H9 (cell line): ENCODE data around the gene SBK3. TPM values are rescaled to one million over a fixed set of nuclear protein-coding genes. Genes with fewer than 3 reads are reported as not detected.
A peak's percentile ranks its signal among the peaks of the same experiment; 100 is the strongest.

Source experiments
- DNase-seq: peaks from one replicate; pipeline ENCODE4 v3.0.0-alpha.2; 2017
- H2AFZ ChIP-seq: one replicate; pipeline ENCODE4 v1.6.1; 2013; ENCODE audit warnings: mild to moderate bottlenecking, low read length, control low read depth, moderate library complexity
- H2AK5ac ChIP-seq: 2 replicates; pipeline ENCODE4 v1.6.1; 2013; ENCODE audit warnings: low read length, control low read depth, mixed read lengths; ENCODE audit not compliant: insufficient read length
- H2BK120ac ChIP-seq: one replicate; pipeline ENCODE4 v1.6.1; 2013; ENCODE audit warnings: low read depth, mild to moderate bottlenecking, low read length, control low read depth, inconsistent platforms; ENCODE audit not compliant: poor library complexity, severe bottlenecking
- H2BK12ac ChIP-seq: 2 replicates; pipeline ENCODE4 v1.6.1; 2013; ENCODE audit warnings: low read length, control low read depth, mixed read lengths, low read depth; ENCODE audit not compliant: insufficient read length
- H2BK15ac ChIP-seq: 2 replicates; pipeline ENCODE4 v1.6.1; 2013; ENCODE audit warnings: low read depth, low read length, control low read depth
- H2BK20ac ChIP-seq: one replicate; pipeline ENCODE4 v1.6.1; 2013; ENCODE audit warnings: low read depth, mild to moderate bottlenecking, low read length, control low read depth, inconsistent platforms; ENCODE audit not compliant: poor library complexity, severe bottlenecking
- H2BK5ac ChIP-seq: 2 replicates; pipeline ENCODE4 v1.6.1; 2013; ENCODE audit warnings: low read length, control low read depth, mixed read lengths; ENCODE audit not compliant: insufficient read length
- H3K14ac ChIP-seq: 2 replicates; pipeline ENCODE4 v1.6.1; 2013; ENCODE audit warnings: low read length, control low read depth; ENCODE audit not compliant: insufficient read depth
- H3K18ac ChIP-seq: 2 replicates; pipeline ENCODE4 v1.6.1; 2013; ENCODE audit warnings: low read depth, mild to moderate bottlenecking, mixed read lengths, low read length, control low read depth; ENCODE audit not compliant: insufficient read length
- H3K23ac ChIP-seq: 2 replicates; pipeline ENCODE4 v1.6.1; 2013; ENCODE audit warnings: low read length, control low read depth, mixed read lengths, low read depth; ENCODE audit not compliant: insufficient read length
- H3K23me2 ChIP-seq: 2 replicates; pipeline ENCODE4 v1.6.1; 2013; ENCODE audit warnings: low read depth, mild to moderate bottlenecking, mixed read lengths, low read length, control low read depth; ENCODE audit not compliant: insufficient read length, poor library complexity, severe bottlenecking
- H3K27ac ChIP-seq: 2 replicates; pipeline ENCODE4 v1.5.1; 2013; ENCODE audit warnings: low read length, control low read depth, mixed read lengths, low read depth; ENCODE audit not compliant: insufficient read length
- H3K27me3 ChIP-seq: 2 replicates; pipeline ENCODE4 v1.6.1; 2013; ENCODE audit warnings: low read length, control low read depth, inconsistent platforms; ENCODE audit not compliant: insufficient read depth
- H3K4ac ChIP-seq: 2 replicates; pipeline ENCODE4 v1.6.1; 2013; ENCODE audit warnings: low read depth, mild to moderate bottlenecking, control low read depth, inconsistent platforms, low read length, moderate library complexity
- H3K4me1 ChIP-seq: 2 replicates; pipeline ENCODE4 v1.6.1; 2013; ENCODE audit warnings: low read length, control low read depth, inconsistent platforms; ENCODE audit not compliant: insufficient read depth
- H3K4me2 ChIP-seq: 2 replicates; pipeline ENCODE4 v1.6.1; 2013; ENCODE audit warnings: low read length, control low read depth, mixed read lengths; ENCODE audit not compliant: insufficient read length, insufficient read depth
- H3K56ac ChIP-seq: 2 replicates; pipeline ENCODE4 v1.6.1; 2013; ENCODE audit warnings: low read depth, mild to moderate bottlenecking, mixed read lengths, low read length, control low read depth; ENCODE audit not compliant: insufficient read length
- H3K79me1 ChIP-seq: 2 replicates; pipeline ENCODE4 v1.6.1; 2013; ENCODE audit warnings: low read depth, mild to moderate bottlenecking, moderate library complexity, low read length, control low read depth, inconsistent platforms; ENCODE audit not compliant: insufficient read depth, poor library complexity, severe bottlenecking
- H3K79me2 ChIP-seq: 2 replicates; pipeline ENCODE4 v1.6.1; 2013; ENCODE audit warnings: low read length, control low read depth, inconsistent platforms; ENCODE audit not compliant: insufficient read depth
- H3K9ac ChIP-seq: 2 replicates; pipeline ENCODE4 v1.6.1; 2013; ENCODE audit warnings: low read length, control low read depth, mixed read lengths; ENCODE audit not compliant: insufficient read length; ENCODE audit errors: extremely low read depth
- H3K9me3 ChIP-seq: one replicate; pipeline ENCODE4 v1.6.1; 2013; ENCODE audit warnings: low read depth, low read length, inconsistent platforms; ENCODE audit not compliant: control insufficient read depth
- H3T11ph ChIP-seq: one replicate; pipeline ENCODE4 v1.6.1; 2013; ENCODE audit warnings: mild to moderate bottlenecking, low read length, control low read depth, inconsistent platforms
- H4K20me1 ChIP-seq: one replicate; pipeline ENCODE4 v1.6.1; 2013; ENCODE audit not compliant: control insufficient read depth, insufficient read length, insufficient read depth
- H4K5ac ChIP-seq: 2 replicates; pipeline ENCODE4 v1.6.1; 2013; ENCODE audit warnings: low read depth, mild to moderate bottlenecking, mixed read lengths, low read length, control low read depth; ENCODE audit not compliant: insufficient read length
- H4K8ac ChIP-seq: replicated peaks from 2 replicates; pipeline ENCODE4 v1.6.1; 2013; ENCODE audit warnings: low read length, control low read depth, mixed read lengths, low read depth; ENCODE audit not compliant: insufficient read length
- H4K91ac ChIP-seq: 2 replicates; pipeline ENCODE4 v1.6.1; 2013; ENCODE audit warnings: low read depth, mild to moderate bottlenecking, moderate library complexity, mixed read lengths, low read length, control low read depth; ENCODE audit not compliant: insufficient read length
- H3K27ac Mint-ChIP-seq, 3 experiments: 2 replicates in 2 of 3; 3 replicates in 1 of 3; pipeline ENCODE4 v1.8.0; 2020 to 2021; ENCODE audit warnings: mixed read lengths in 3 of 3, mild to moderate bottlenecking in 1 of 3, moderate library complexity in 1 of 3
- H3K27me3 Mint-ChIP-seq: 2 replicates; pipeline ENCODE4 v1.8.0; 2021; ENCODE audit warnings: low read depth, mild to moderate bottlenecking, moderate library complexity, mixed read lengths
- H3K36me3 Mint-ChIP-seq, 3 experiments: 2 replicates in 2 of 3; 3 replicates in 1 of 3; pipeline ENCODE4 v1.8.0; 2020 to 2021; ENCODE audit warnings: low read depth in 3 of 3, mixed read lengths in 3 of 3; ENCODE audit not compliant: insufficient read depth in 1 of 3
- H3K4me1 Mint-ChIP-seq, 2 experiments: 2 replicates each; pipeline ENCODE4 v1.8.0; 2020; ENCODE audit warnings: mixed read lengths in 2 of 2
- H3K4me3 Mint-ChIP-seq, 2 experiments: 2 replicates in 1 of 2; 3 replicates in 1 of 2; pipeline ENCODE4 v1.8.0; 2020 to 2021; ENCODE audit warnings: mild to moderate bottlenecking in 2 of 2, mixed read lengths in 2 of 2, moderate library complexity in 1 of 2
- H3K9me3 Mint-ChIP-seq, 2 experiments: 2 replicates in 1 of 2; 3 replicates in 1 of 2; pipeline ENCODE4 v1.8.0; 2020; ENCODE audit warnings: mild to moderate bottlenecking in 2 of 2, mixed read lengths in 2 of 2, moderate library complexity in 1 of 2
- WGBS: extraction: QIAGEN DNeasy Blood & Tissue Kit; methylation state at CpG from one replicate; pipeline ENCODE4 v1.1.7; 2013; ENCODE audit warnings: missing lambda C conversion rate, low lambda C conversion rate, mixed read lengths; ENCODE audit not compliant: insufficient read length; ENCODE audit errors: extremely low coverage; 5-methylcytosine and 5-hydroxymethylcytosine counted together
- total RNA-seq: library from RNA; stranded (reverse); gene quantifications from 2 replicates; pipeline ENCODE4 v1.2.1, GENCODE V29; 2021
- TF ChIP-seq, protein P1 (sequence below): fragments of 200-600 bp; sonication (generic); conservative IDR thresholded peaks from 3 replicates; pipeline ENCODE4 v1.8.0; 2021; ENCODE audit warnings: antibody characterized with exemption, mild to moderate bottlenecking

SBK3 gene
- total RNA-seq, 1 experiment from 2014 or later: 0.70 TPM

DNA sequence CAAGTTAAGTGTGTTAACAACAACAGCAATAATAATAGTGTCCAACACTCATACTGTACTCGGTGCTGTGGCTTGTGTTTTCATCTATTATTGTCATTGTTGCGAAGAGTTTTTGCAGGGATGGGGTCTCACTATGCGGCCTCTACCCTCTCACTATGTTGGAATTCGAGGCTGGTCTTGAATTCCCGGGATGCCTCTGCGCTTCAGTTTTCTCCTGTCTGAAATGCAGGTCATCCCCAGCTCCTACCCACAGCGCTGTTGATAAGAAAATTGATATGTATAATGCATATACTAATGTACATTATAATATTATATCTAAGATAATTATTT is 4.9 kb upstream of the SBK3 start:
- H3K27ac Mint-ChIP-seq: peak overlapping the region in 2 of 3 experiments; percentile 44 to 80; a peak in 2 of 7 replicates
- H3K36me3 Mint-ChIP-seq: no peaks in the 10 kb centered on the region
- Histone ChIP-seq H2BK20ac (no peak overlapping the region), H2BK15ac (no peak overlapping the region), H3K23ac (no peak overlapping the region), H3K4ac (no peak overlapping the region), H3K4me2 (peak overlapping the region; percentile 41), H3K79me2 (no peaks in the 10 kb centered on the region), H3K56ac (no peak overlapping the region), H3K14ac (0 out of 2 replicates have a peak overlapping the region, but pooled peaks have one; percentile 27), H3K79me1 (no peaks in the 10 kb centered on the region), H4K5ac (no peak overlapping the region), H3K4me1 (peaks cover 8% of the 10 kb centered on the region; the same call in 1 of the 2 replicates), H3T11ph (no peak overlapping the region), H2BK120ac (no peak overlapping the region), H3K18ac (peak overlapping the region; percentile 41), H4K8ac (no peak overlapping the region), H3K9me3 (no peaks in the 10 kb centered on the region), H2BK5ac (no peak overlapping the region), H3K9ac (no peak overlapping the region), H3K23me2 (peaks cover 7% of the 10 kb centered on the region), H2AFZ (no peak overlapping the region), H3K27ac (no peak overlapping the region), H4K91ac (no peak overlapping the region), H2AK5ac (no peak overlapping the region), H4K20me1 (no peaks in the 10 kb centered on the region), H3K27me3 (no peaks in the 10 kb centered on the region), H2BK12ac (no peak overlapping the region)
- peaks cover 46 to 72% of the 10 kb centered on the region in 2 experiments for H3K4me1 Mint-ChIP-seq
- TF ChIP-seq, protein P1, sequence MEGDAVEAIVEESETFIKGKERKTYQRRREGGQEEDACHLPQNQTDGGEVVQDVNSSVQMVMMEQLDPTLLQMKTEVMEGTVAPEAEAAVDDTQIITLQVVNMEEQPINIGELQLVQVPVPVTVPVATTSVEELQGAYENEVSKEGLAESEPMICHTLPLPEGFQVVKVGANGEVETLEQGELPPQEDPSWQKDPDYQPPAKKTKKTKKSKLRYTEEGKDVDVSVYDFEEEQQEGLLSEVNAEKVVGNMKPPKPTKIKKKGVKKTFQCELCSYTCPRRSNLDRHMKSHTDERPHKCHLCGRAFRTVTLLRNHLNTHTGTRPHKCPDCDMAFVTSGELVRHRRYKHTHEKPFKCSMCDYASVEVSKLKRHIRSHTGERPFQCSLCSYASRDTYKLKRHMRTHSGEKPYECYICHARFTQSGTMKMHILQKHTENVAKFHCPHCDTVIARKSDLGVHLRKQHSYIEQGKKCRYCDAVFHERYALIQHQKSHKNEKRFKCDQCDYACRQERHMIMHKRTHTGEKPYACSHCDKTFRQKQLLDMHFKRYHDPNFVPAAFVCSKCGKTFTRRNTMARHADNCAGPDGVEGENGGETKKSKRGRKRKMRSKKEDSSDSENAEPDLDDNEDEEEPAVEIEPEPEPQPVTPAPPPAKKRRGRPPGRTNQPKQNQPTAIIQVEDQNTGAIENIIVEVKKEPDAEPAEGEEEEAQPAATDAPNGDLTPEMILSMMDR: no peak; the same call in 2 of the 3 replicates
- peaks cover 4% of the 10 kb centered on the region for H3K27me3 Mint-ChIP-seq
- no CpG with 5 or more reads among the region's 7 CpGs for WGBS
- no peaks in the 10 kb centered on the region; a peak in 1 of 5 replicates for H3K9me3 Mint-ChIP-seq
- DNase-seq: no peak
- peak overlapping the region; percentile 63 to 82 for H3K4me3 Mint-ChIP-seq
